ENCODE measurements around the gene B4GALNT4. TPM values are rescaled to one million over a fixed set of nuclear protein-coding genes. Genes with fewer than 3 reads are reported as not detected.

Gene B4GALNT4
- total RNA-seq, 4 donors from 2014 or later: 1.8 to 39.7 (median 19.9) TPM

GRCh38 chr11:337711-338110 is 31.6 kb upstream of the B4GALNT4 start:
- Histone ChIP-seq H3K4me1 (peaks cover 7 to 11% of the 10 kb centered on the region in 2 donors), H3K27me3 (no peaks in the 10 kb centered on the region), H3K36me3 (no peaks in the 10 kb centered on the region), H3K4me3 (no peak overlapping the region), H3K27ac (peak overlapping the region; percentile 79 to 83), H3K9me3 (no peaks in the 10 kb centered on the region)
- no peak for TF ChIP-seq POLR2A (IDR thresholded peaks at IDR 0.05)
- no peak for TF ChIP-seq CTCF (IDR thresholded peaks at IDR 0.05)
- peak in 1 of 2 donors; percentile 13 for DNase-seq
- intact Hi-C loops (cut with DNase I; ENCODE audit: low total_unique reads): no loop called here

- H3K36me3 ChIP-seq: no peaks in the 10 kb centered on the region
- H3K4me1 ChIP-seq: peaks cover 7 to 11% of the 10 kb centered on the region in 2 donors
- H3K27me3 ChIP-seq: no peaks in the 10 kb centered on the region
- no peak overlapping the region for H3K4me3 ChIP-seq
- DNase-seq: no peak
- H3K27ac ChIP-seq: no peak overlapping the region
- intact Hi-C loops (cut with DNase I; ENCODE audit: low total_unique reads): no loop called here
- H3K9me3 ChIP-seq: no peaks in the 10 kb centered on the region
- TF ChIP-seq CTCF (IDR thresholded peaks at IDR 0.05) (no peak), POLR2A (IDR thresholded peaks at IDR 0.05) (no peak)
These were observed 29.3 kb upstream of the B4GALNT4 start for GRCh38 chr11:339963-340362.

GRCh38 chr11:340539-341512 is 28.5 kb upstream of the B4GALNT4 start:
- Histone ChIP-seq H3K4me1 (peaks cover 7 to 8% of the 10 kb centered on the region in 2 donors), H3K9me3 (no peaks in the 10 kb centered on the region), H3K4me3 (no peak overlapping the region), H3K27me3 (no peaks in the 10 kb centered on the region), H3K27ac (no peak overlapping the region), H3K36me3 (no peaks in the 10 kb centered on the region)
- DNase-seq: no peak
- intact Hi-C loops (cut with DNase I; ENCODE audit: low total_unique reads): no loop called here
- TF ChIP-seq CTCF (IDR thresholded peaks at IDR 0.05) (no peak), POLR2A (IDR thresholded peaks at IDR 0.05) (no peak)

GRCh38 chr11:342328-342727 is 27.0 kb upstream of the B4GALNT4 start:
- Histone ChIP-seq H3K36me3 (no peaks in the 10 kb centered on the region), H3K9me3 (no peaks in the 10 kb centered on the region), H3K4me1 (no peaks in the 10 kb centered on the region), H3K27ac (peak overlapping the region in 1 of 2 donors; percentile 27), H3K4me3 (no peak overlapping the region), H3K27me3 (no peaks in the 10 kb centered on the region)
- intact Hi-C loops (cut with DNase I; ENCODE audit: low total_unique reads): no loop called here
- TF ChIP-seq POLR2A (IDR thresholded peaks at IDR 0.05) (no peak), CTCF (IDR thresholded peaks at IDR 0.05) (no peak)
- no peak for DNase-seq

- Histone ChIP-seq H3K27me3 (no peaks in the 10 kb centered on the region), H3K36me3 (no peaks in the 10 kb centered on the region), H3K9me3 (no peaks in the 10 kb centered on the region), H3K4me3 (no peak overlapping the region), H3K4me1 (no peaks in the 10 kb centered on the region), H3K27ac (no peak overlapping the region)
- intact Hi-C loops (cut with DNase I; ENCODE audit: low total_unique reads): no loop called here
- DNase-seq: no peak
- no peak for TF ChIP-seq CTCF (IDR thresholded peaks at IDR 0.05)
- no peak for TF ChIP-seq POLR2A (IDR thresholded peaks at IDR 0.05)
These were observed 24.3 kb upstream of the B4GALNT4 start for GRCh38 chr11:344836-345578.

All from uterus (tissue), 4 donors.